Fibroblast of mammary gland (primary cell): Measurements from ENCODE around the gene KDSR.

ENCODE experiments used
- DNase-seq: peaks from one replicate; pipeline ENCODE4 v3.0.0-alpha.2; 2010; ENCODE audit warnings: low read depth
- H3K4me3 ChIP-seq: 2 replicates; pipeline ENCODE4 v1.5.1; 2011; ENCODE audit warnings: low read depth, mild to moderate bottlenecking, low read length, moderate library complexity; ENCODE audit not compliant: control insufficient read depth
- TF ChIP-seq, protein P1 (sequence below): conservative IDR thresholded peaks from 2 replicates; pipeline ENCODE4 v1.5.1; 2011; ENCODE audit warnings: low read depth, low read length, inconsistent platforms; ENCODE audit not compliant: control insufficient read depth, insufficient read depth

The KDSR gene

DNA sequence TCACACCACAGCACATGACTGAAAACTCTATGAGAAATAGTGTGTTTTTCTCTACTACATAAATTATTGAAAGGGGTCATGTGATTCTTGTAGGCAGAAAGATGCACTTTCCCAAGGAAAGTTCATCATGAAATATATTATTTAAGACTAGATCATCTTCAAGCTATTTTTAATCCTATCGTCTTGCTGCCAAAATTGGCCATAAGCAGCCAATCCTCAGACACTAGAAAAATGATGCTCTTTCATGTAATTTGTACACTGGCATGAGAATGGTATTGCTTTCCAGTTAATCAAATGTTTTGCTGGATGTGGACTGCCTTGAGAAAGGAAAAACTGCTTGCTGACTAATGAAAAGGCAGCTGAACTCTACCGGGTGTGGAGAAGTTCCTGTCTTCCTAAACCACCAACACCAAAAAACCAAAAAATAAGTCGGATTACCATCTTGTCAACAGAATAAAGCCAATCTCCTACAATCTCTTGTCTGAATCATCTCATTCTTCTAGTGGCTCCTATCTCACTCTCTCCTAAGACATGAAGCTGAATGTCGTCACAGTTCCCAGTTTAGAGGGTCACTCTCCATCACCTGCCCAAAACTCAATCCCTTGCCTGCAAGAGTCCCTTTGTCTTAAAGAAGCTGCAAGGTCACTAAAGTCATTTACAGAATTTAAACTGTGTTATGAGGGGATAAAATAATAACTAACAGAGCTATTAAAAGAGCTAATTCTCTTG, 52.8 kb downstream of the KDSR start:
- DNase-seq: no peak
- no peak overlapping the region for H3K4me3 ChIP-seq
- TF ChIP-seq, protein P1, sequence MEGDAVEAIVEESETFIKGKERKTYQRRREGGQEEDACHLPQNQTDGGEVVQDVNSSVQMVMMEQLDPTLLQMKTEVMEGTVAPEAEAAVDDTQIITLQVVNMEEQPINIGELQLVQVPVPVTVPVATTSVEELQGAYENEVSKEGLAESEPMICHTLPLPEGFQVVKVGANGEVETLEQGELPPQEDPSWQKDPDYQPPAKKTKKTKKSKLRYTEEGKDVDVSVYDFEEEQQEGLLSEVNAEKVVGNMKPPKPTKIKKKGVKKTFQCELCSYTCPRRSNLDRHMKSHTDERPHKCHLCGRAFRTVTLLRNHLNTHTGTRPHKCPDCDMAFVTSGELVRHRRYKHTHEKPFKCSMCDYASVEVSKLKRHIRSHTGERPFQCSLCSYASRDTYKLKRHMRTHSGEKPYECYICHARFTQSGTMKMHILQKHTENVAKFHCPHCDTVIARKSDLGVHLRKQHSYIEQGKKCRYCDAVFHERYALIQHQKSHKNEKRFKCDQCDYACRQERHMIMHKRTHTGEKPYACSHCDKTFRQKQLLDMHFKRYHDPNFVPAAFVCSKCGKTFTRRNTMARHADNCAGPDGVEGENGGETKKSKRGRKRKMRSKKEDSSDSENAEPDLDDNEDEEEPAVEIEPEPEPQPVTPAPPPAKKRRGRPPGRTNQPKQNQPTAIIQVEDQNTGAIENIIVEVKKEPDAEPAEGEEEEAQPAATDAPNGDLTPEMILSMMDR: no peak

DNA sequence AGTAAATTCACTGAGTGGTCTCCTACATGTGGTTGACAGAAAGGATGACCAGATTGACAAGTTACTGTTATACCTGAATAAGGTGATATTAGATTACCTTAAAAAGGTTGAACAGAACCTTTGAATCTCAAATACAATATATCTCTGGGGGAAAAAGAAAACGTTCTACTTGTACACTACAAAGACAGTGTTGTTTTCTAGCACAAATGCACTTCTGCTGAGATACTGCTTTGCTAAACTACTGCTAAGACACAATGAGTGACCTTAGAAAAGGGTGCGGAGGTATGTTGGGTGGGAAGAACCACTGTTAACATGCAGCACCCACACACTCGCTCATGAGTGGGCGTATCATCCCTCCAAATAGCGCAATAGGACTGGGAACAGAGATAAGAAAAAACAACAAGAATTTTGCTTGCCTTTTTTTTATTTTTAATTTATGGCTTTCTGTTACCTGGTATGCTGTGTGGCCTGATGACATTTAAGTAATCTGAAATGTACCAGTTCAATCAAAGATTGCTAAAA, 53.5 kb downstream of the KDSR start:
- TF ChIP-seq, protein P1: no peak
- no peak overlapping the region for H3K4me3 ChIP-seq
- DNase-seq: no peak

DNA sequence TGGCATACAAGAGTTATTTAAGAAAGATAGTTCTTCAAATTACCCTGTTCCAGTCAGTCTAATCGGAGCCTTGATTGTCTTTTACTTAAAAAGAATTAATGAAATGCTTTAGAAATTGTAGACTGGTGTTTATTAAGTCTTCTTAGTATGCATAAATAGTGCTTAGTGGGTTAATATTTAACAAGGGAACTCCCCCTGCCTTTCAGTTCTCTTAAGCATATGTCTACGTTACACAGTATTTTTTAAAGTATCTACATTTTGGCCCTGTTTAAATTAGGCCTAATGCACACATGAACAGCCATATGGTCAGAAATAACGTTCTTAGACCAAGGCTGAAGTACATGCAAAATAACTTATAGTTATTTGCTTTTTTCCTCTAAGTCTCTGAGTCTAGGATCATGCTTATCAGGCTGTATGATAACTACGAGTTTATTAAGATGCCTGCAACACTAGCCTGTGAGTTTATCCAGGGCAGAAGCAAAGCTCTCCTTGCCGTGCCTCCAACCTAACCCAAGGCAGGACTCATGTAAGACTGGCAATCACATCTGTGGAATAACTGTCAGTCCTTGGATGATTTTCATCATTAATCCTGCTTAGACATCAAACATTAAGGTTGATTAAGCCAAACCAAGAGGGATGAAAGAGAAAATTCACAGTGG, 54.1 kb downstream of the KDSR start:
- TF ChIP-seq, protein P1: no peak
- no peak for DNase-seq
- H3K4me3 ChIP-seq: no peak overlapping the region

DNA sequence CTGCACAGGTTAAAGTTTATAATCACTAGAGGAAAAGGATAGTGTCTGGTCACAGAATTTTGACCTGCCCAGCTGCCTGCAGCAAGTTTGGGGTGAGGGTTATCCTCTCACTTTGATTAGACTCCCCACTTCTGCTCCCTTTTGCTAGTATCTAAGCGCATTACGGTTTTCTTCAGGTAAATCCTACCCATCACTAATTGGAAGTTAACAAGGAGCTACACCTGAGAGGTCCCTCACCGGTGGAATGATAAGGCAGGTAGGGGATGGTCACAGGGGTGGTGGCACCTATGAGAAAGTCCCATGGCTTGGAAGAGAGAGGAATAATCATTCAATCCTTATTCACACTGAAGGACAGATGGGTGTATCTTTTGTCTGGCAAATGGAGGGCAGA, 55.0 kb downstream of the KDSR start:
- TF ChIP-seq, protein P1: no peak
- no peak overlapping the region for H3K4me3 ChIP-seq
- DNase-seq: no peak

DNA sequence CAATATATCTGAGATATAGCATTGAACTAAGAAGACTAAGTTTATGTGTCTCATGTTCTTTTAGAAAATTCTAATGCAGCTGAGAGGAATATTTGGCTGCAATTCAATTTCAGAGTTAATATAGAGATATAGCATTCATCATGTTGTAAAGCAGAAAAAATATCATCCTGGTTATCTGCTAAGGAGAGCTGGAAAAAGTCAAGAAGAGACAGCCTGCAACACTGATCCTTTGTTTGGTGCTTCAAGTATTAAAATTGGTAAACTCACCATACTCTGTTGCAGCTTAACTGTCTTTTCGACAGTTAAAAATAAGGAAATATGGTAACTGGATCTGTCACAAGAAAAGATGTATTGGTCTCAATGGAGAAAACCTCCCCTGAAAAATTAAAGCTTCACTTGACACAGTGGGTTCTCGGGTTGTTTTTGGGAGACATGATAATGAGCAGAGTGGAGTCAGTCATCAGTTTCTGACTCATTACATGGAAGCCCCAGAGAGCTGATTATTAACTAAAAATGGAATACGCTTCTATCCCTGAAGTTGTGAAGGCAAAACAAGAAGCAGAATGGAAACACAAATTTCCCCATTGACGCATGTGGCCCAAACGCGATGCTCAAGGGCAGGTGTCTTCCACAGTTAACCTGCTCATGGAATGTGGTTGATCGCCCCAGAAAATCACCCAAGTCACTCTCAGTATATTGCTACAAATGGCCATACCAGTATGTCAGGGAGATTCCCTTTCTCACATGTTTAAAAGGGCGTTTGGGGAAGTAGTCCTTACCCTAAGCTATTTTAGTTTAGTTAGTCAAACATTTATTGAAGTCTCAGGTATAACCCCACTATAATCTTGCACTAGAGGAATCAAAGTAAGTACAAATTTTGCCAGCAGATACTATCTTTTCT, 55.6 kb downstream of the KDSR start:
- TF ChIP-seq, protein P1: no peak
- DNase-seq: no peak
- no peak overlapping the region for H3K4me3 ChIP-seq

DNA sequence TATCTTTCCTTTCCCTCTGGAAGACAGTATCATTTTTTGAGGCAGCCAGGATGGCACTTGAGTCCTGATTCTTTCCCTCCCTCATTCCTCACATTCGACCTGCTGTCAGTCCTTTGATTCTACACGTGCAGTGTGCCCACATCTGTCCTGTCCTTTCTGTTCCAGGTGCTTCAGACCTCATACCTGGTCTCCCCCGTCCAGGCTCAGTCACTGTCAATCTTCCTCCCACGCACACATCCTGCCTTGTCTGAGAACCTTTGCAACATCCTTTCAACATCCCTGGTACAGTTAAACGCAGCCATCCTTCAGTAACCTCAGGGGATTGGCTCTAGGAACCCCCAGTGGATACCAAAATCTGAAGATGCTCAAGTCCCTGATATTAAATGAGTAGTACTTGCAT, 57.6 kb downstream of the KDSR start:
- no peak overlapping the region for H3K4me3 ChIP-seq
- no peak for DNase-seq

More for the DNA sequence above, 57.6 kb downstream of the KDSR start:
- TF ChIP-seq, protein P1: no peak
